C4-2B (cell line): ENCODE measurements around the gene SKP2.

Source experiments
- H3K27ac ChIP-seq: fragments of 450-650 bp; 2 replicates; pipeline ENCODE4 v1.5.1; 2017
- CTCF ChIP-seq: fragments of 450-650 bp; conservative IDR thresholded peaks from 2 replicates; pipeline ENCODE4 v1.5.1; 2017; ENCODE audit warnings: mild to moderate bottlenecking
- ZFX ChIP-seq: fragments of 450-650 bp; IDR thresholded peaks from 2 replicates; pipeline ENCODE4 v1.6.1; 2017

Gene SKP2

GRCh38 chr5:36174119-36174518 is 22.2 kb downstream of the SKP2 start:
- H3K27ac ChIP-seq = no peak overlapping the region
- no peak for TF ChIP-seq ZFX
- TF ChIP-seq CTCF = no peak

- TF ChIP-seq ZFX (no peak), CTCF (no peak)
- no peak overlapping the region for H3K27ac ChIP-seq
Observed at GRCh38 chr5:36175043-36175442, 23.1 kb downstream of the SKP2 start.

- no peak for TF ChIP-seq CTCF
- TF ChIP-seq ZFX = no peak
- no peak overlapping the region for H3K27ac ChIP-seq
Observed at GRCh38 chr5:36177154-36177553, 25.2 kb downstream of the SKP2 start.

- H3K27ac ChIP-seq = no peak overlapping the region
- TF ChIP-seq ZFX (no peak), CTCF (peak; percentile 83)
Observed at GRCh38 chr5:36177715-36178523, 26.0 kb downstream of the SKP2 start.

GRCh38 chr5:36178524-36178890 is 26.6 kb downstream of the SKP2 start:
- H3K27ac ChIP-seq = no peak overlapping the region
- TF ChIP-seq CTCF = no peak
- TF ChIP-seq ZFX = no peak

GRCh38 chr5:36179950-36180349 is 28.0 kb downstream of the SKP2 start:
- H3K27ac ChIP-seq = no peak overlapping the region
- TF ChIP-seq CTCF (no peak), ZFX (no peak)

GRCh38 chr5:36180556-36181350 is 28.8 kb downstream of the SKP2 start:
- TF ChIP-seq CTCF = no peak
- H3K27ac ChIP-seq = no peak overlapping the region
